HepG2 (cell line): ENCODE results near the gene PPIB. TPM values are rescaled to one million over a fixed set of nuclear protein-coding genes. Genes with fewer than 3 reads are reported as not detected.

Experiments used
- FIP1L1 ChIP-seq: fragments of 200-400 bp; formaldehyde crosslinking; IDR thresholded peaks from 2 replicates; pipeline ENCODE4 v1.6.1; 2018; ENCODE audit warnings: low read depth, mild to moderate bottlenecking, low read length, moderate library complexity, borderline replicate concordance; ENCODE audit not compliant: insufficient read depth
- HOXA3 ChIP-seq: sonication (generic); formaldehyde crosslinking; IDR thresholded peaks from 2 replicates; pipeline ENCODE4 v1.5.0; 2020; ENCODE audit warnings: missing genetic modification reagents
- RBAK ChIP-seq: sonication (generic); formaldehyde crosslinking; IDR thresholded peaks from 2 replicates; pipeline ENCODE4 v1.5.1; 2020; ENCODE audit warnings: mild to moderate bottlenecking, missing genetic modification reagents
- SPEN ChIP-seq: sonication (generic); formaldehyde crosslinking; IDR thresholded peaks from 2 replicates; pipeline ENCODE4 v1.5.1; 2020; ENCODE audit warnings: low read depth, mild to moderate bottlenecking, missing genetic modification reagents
- TBP ChIP-seq: sonication (generic); formaldehyde crosslinking; IDR thresholded peaks from 2 replicates; pipeline ENCODE4 v1.5.0; 2020; ENCODE audit warnings: missing genetic modification reagents
- YEATS4 ChIP-seq: sonication (generic); formaldehyde crosslinking; IDR thresholded peaks from 2 replicates; pipeline ENCODE4 v1.4.0; 2020; ENCODE audit warnings: missing genetic modification reagents, borderline replicate concordance
- ZBTB20 ChIP-seq: sonication (generic); formaldehyde crosslinking; IDR thresholded peaks from 2 replicates; pipeline ENCODE4 v1.8.1; 2023; ENCODE audit warnings: missing genetic modification reagents, low read depth, mild to moderate bottlenecking, borderline replicate concordance
- ZNF292 ChIP-seq: sonication (generic); formaldehyde crosslinking; IDR thresholded peaks from 2 replicates; pipeline ENCODE4 v1.8.1; 2022; ENCODE audit warnings: mild to moderate bottlenecking, low read depth, missing genetic modification reagents, borderline replicate concordance
- ZNF570 ChIP-seq: sonication (generic); formaldehyde crosslinking; IDR thresholded peaks from 2 replicates; pipeline ENCODE4 v1.4.0; 2020; ENCODE audit warnings: mild to moderate bottlenecking, missing genetic modification reagents, borderline replicate concordance
- ZNF572 ChIP-seq: sonication (generic); formaldehyde crosslinking; IDR thresholded peaks from 2 replicates; pipeline ENCODE4 v1.5.1; 2020; ENCODE audit warnings: mild to moderate bottlenecking, missing genetic modification reagents
- ZNF879 ChIP-seq: sonication (generic); formaldehyde crosslinking; IDR thresholded peaks from 2 replicates; pipeline ENCODE4 v1.8.1; 2023; ENCODE audit warnings: missing genetic modification reagents
- polyA plus RNA-seq, 8 experiments: library from polyadenylated mRNA; depleted of rRNA in 3 of 8; stranded (reverse) in 7 of 8; unstranded in 1 of 8; fragments of >200 nt; fragmentation: Illumina TruSeq in 4 of 8; extraction: Trizol in 4 of 8; gene quantifications; 2 replicates each; pipeline versions ENCODE4 v1.2.1 to v1.2.3, GENCODE V29; 2011 to 2016; ENCODE audit warnings: low read depth in 4 of 8, missing spikeins in 1 of 8, mixed read lengths in 1 of 8; ENCODE audit not compliant: insufficient read depth in 1 of 8
- total RNA-seq, 5 experiments: library from RNA; depleted of rRNA; stranded (reverse); fragments of >200 nt; fragmentation: Illumina TruSeq; extraction: Trizol; gene quantifications; 2 replicates each; pipeline ENCODE4 v1.2.3, GENCODE V29; 2016; ENCODE audit warnings: low read depth in 1 of 5
- TF ChIP-seq, protein P1 (sequence below): sonication (generic); formaldehyde crosslinking; IDR thresholded peaks from 2 replicates; pipeline ENCODE4 v1.8.1; 2022; ENCODE audit warnings: mild to moderate bottlenecking, missing genetic modification reagents
- TF ChIP-seq, protein P2 (sequence below), 2 experiments: IDR thresholded peaks; 2 replicates each; pipeline ENCODE4 v1.6.1; 2011 to 2012; ENCODE audit warnings: low read length in 2 of 2, borderline replicate concordance in 1 of 2, low read depth in 1 of 2, mild to moderate bottlenecking in 1 of 2, moderate library complexity in 1 of 2
- TF ChIP-seq, protein P3 (sequence below): sonication (generic); formaldehyde crosslinking; conservative IDR thresholded peaks from 2 replicates; pipeline ENCODE4 v1.4.0; 2020; ENCODE audit warnings: missing genetic modification reagents
- TF ChIP-seq, protein P4 (sequence below), 2 experiments: sonication (generic) in 1 of 2; formaldehyde crosslinking in 1 of 2; IDR thresholded peaks; 2 replicates each; pipeline versions ENCODE4 v1.4.0 to v1.6.1; 2018 to 2020; ENCODE audit warnings: missing genetic modification reagents in 2 of 2, borderline replicate concordance in 1 of 2, low read depth in 1 of 2, mild to moderate bottlenecking in 1 of 2, missing biosample characterization in 1 of 2

PPIB gene
- total and polyA plus RNA-seq, 2 of the 13 experiments (the other 11 are each of a cell fraction or from before 2014, with no cell fraction given) = 780 to 882 TPM

DNA sequence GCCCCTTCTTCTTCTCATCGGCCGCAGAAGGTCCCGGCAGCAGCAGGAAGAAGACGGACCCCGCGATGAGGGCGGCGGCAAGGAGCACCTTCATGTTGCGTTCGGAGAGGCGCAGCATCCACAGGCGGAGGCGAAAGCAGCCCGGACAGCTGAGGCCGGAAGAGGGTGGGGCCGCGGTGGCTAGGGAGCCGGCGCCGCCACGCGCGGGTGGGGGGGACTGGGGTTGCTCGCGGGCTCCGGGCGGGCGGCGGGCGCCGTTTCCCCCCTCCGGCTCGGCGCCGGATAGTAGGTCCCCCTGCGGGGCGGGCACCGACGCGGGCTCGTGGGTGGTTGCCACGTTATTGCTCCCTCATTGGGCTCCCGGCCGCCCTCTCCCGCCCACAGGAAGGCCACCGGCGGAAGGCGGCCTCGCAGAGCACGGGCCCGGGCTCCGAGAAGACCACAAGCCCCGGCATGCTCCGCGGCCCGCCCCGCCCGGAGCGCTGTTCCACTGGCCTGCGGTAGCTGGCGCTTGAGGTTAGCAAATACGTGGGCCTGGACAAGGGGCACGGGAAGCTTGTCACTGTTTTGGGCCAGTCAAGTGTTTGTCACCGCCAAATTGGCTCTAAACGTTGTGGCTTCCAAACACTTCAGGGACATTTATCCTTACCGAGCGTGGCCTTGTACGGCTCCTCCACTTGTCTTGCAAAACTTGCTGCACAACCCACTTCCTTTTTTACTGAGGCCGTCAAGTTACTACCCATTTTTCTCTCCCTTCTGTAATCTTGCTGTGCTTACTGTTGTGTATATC is at the start of gene PPIB (continued):
- TF ChIP-seq ZNF292 (CRISPR knock-in tag) = 0 out of 2 replicates have a peak, but pooled peaks have one; percentile 22
- TF ChIP-seq, protein P1, sequence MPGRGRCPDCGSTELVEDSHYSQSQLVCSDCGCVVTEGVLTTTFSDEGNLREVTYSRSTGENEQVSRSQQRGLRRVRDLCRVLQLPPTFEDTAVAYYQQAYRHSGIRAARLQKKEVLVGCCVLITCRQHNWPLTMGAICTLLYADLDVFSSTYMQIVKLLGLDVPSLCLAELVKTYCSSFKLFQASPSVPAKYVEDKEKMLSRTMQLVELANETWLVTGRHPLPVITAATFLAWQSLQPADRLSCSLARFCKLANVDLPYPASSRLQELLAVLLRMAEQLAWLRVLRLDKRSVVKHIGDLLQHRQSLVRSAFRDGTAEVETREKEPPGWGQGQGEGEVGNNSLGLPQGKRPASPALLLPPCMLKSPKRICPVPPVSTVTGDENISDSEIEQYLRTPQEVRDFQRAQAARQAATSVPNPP (CRISPR knock-in tag) = no peak; the same call in 1 of the 2 replicates
- no peak for TF ChIP-seq FIP1L1
- TF ChIP-seq TBP (CRISPR knock-in tag) = no peak
- peak; percentile 95 for TF ChIP-seq YEATS4
- peak; percentile 52; the same call in 1 of the 2 replicates for TF ChIP-seq SPEN
- TF ChIP-seq ZNF879 (CRISPR knock-in tag) = no peak
- TF ChIP-seq ZNF572 = no peak
- peak; percentile 73 for TF ChIP-seq HOXA3 (CRISPR knock-in tag)
- TF ChIP-seq RBAK (CRISPR knock-in tag) = no peak
- TF ChIP-seq, protein P2, sequence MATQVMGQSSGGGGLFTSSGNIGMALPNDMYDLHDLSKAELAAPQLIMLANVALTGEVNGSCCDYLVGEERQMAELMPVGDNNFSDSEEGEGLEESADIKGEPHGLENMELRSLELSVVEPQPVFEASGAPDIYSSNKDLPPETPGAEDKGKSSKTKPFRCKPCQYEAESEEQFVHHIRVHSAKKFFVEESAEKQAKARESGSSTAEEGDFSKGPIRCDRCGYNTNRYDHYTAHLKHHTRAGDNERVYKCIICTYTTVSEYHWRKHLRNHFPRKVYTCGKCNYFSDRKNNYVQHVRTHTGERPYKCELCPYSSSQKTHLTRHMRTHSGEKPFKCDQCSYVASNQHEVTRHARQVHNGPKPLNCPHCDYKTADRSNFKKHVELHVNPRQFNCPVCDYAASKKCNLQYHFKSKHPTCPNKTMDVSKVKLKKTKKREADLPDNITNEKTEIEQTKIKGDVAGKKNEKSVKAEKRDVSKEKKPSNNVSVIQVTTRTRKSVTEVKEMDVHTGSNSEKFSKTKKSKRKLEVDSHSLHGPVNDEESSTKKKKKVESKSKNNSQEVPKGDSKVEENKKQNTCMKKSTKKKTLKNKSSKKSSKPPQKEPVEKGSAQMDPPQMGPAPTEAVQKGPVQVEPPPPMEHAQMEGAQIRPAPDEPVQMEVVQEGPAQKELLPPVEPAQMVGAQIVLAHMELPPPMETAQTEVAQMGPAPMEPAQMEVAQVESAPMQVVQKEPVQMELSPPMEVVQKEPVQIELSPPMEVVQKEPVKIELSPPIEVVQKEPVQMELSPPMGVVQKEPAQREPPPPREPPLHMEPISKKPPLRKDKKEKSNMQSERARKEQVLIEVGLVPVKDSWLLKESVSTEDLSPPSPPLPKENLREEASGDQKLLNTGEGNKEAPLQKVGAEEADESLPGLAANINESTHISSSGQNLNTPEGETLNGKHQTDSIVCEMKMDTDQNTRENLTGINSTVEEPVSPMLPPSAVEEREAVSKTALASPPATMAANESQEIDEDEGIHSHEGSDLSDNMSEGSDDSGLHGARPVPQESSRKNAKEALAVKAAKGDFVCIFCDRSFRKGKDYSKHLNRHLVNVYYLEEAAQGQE (IDR thresholded peaks at IDR 0.05; ENCODE audit: borderline replicate concordance in 1 of 2, low read depth in 1 of 2, low read length in 2 of 2) = no peak; a peak in 1 of 4 replicates
- peak; percentile 80; the same call in 1 of the 2 replicates for TF ChIP-seq ZBTB20 (CRISPR knock-in tag)
- TF ChIP-seq, protein P3, sequence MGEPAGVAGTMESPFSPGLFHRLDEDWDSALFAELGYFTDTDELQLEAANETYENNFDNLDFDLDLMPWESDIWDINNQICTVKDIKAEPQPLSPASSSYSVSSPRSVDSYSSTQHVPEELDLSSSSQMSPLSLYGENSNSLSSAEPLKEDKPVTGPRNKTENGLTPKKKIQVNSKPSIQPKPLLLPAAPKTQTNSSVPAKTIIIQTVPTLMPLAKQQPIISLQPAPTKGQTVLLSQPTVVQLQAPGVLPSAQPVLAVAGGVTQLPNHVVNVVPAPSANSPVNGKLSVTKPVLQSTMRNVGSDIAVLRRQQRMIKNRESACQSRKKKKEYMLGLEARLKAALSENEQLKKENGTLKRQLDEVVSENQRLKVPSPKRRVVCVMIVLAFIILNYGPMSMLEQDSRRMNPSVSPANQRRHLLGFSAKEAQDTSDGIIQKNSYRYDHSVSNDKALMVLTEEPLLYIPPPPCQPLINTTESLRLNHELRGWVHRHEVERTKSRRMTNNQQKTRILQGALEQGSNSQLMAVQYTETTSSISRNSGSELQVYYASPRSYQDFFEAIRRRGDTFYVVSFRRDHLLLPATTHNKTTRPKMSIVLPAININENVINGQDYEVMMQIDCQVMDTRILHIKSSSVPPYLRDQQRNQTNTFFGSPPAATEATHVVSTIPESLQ (CRISPR knock-in tag) = no peak; the same call in 1 of the 2 replicates
- TF ChIP-seq, protein P4, sequence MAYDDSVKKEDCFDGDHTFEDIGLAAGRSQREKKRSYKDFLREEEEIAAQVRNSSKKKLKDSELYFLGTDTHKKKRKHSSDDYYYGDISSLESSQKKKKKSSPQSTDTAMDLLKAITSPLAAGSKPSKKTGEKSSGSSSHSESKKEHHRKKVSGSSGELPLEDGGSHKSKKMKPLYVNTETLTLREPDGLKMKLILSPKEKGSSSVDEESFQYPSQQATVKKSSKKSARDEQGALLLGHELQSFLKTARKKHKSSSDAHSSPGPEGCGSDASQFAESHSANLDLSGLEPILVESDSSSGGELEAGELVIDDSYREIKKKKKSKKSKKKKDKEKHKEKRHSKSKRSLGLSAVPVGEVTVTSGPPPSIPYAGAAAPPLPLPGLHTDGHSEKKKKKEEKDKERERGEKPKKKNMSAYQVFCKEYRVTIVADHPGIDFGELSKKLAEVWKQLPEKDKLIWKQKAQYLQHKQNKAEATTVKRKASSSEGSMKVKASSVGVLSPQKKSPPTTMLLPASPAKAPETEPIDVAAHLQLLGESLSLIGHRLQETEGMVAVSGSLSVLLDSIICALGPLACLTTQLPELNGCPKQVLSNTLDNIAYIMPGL (CRISPR knock-in tag; IDR thresholded peaks at IDR 0.05; ENCODE audit: borderline replicate concordance in 1 of 2, low read depth in 1 of 2) = peak; percentile 58 to 73; a peak in 3 of 4 replicates
- TF ChIP-seq ZNF570 (CRISPR knock-in tag) = no peak
